ENCODE results near the gene BAZ1A. TPM values are rescaled to one million over a fixed set of nuclear protein-coding genes. Genes with fewer than 3 reads are reported as not detected.

Gene BAZ1A
- total RNA-seq, 3 donors from 2014 or later = 34.1 to 65.3 (median 61.0) TPM

DNA sequence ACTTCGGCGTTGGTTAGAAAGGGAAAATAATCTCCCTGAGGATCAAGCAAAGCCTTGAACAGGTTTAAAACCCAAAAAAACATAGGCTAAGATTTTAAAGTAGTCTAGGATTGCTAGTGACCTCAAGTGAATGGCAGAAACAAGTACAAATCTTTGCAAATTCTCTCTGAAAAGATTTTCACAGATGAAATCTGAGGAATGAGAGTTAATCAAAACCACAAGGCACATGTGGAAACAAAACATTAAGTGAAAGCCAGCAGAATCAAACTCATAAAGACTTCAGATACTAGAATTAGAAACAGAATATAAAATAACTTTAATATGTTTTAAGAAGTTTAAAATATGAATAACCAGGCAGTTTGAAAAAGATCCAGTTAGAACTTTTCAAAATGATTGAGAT lies 108.6 kb downstream of the BAZ1A start:
- intact Hi-C loops (cut with DNase I; ENCODE audit: low total_unique reads) = no loop called here
- DNase-seq (ENCODE audit: low spot score in 2 of 2) = no peak
- Histone ChIP-seq H3K27me3 (no peaks in the 10 kb centered on the region), H3K4me3 (no peak overlapping the region), H3K27ac (no peak overlapping the region), H3K36me3 (no peaks in the 10 kb centered on the region), H3K4me1 (no peaks in the 10 kb centered on the region), H3K9me3 (no peaks in the 10 kb centered on the region)
- TF ChIP-seq, protein P1, sequence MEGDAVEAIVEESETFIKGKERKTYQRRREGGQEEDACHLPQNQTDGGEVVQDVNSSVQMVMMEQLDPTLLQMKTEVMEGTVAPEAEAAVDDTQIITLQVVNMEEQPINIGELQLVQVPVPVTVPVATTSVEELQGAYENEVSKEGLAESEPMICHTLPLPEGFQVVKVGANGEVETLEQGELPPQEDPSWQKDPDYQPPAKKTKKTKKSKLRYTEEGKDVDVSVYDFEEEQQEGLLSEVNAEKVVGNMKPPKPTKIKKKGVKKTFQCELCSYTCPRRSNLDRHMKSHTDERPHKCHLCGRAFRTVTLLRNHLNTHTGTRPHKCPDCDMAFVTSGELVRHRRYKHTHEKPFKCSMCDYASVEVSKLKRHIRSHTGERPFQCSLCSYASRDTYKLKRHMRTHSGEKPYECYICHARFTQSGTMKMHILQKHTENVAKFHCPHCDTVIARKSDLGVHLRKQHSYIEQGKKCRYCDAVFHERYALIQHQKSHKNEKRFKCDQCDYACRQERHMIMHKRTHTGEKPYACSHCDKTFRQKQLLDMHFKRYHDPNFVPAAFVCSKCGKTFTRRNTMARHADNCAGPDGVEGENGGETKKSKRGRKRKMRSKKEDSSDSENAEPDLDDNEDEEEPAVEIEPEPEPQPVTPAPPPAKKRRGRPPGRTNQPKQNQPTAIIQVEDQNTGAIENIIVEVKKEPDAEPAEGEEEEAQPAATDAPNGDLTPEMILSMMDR (IDR thresholded peaks at IDR 0.05) = no peak
- TF ChIP-seq POLR2A (IDR thresholded peaks at IDR 0.05) = no peak
- no peak for TF ChIP-seq POLR2AphosphoS5 (IDR thresholded peaks at IDR 0.05)

DNA sequence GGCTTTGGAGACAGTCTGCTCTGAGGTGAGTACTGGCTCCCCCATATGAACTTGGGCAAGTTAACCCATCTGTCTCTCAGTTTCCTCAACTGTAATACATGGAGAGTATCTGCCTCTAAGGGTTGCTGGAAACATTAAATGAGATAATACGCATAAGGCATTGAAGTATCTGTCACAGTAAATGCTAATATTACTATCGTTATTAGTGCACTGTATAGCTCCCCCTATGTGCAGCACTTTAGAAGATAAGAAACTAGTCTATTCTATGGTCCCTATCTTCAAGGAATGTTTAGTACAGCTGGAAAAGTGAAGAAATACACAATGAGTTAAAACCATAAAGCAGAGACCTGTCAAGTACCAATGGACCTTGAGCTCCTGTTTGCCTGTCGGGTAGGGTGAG lies 109.1 kb downstream of the BAZ1A start:
- H3K4me3 ChIP-seq = no peak overlapping the region
- no peaks in the 10 kb centered on the region for H3K9me3 ChIP-seq
- no peaks in the 10 kb centered on the region for H3K4me1 ChIP-seq
- H3K27ac ChIP-seq = no peak overlapping the region
- no peaks in the 10 kb centered on the region for H3K27me3 ChIP-seq
- no peak for DNase-seq (ENCODE audit: low spot score in 2 of 2)
- no peaks in the 10 kb centered on the region for H3K36me3 ChIP-seq
- intact Hi-C loops (cut with DNase I; ENCODE audit: low total_unique reads) = no loop called here
- TF ChIP-seq POLR2AphosphoS5 (IDR thresholded peaks at IDR 0.05) (no peak), POLR2A (IDR thresholded peaks at IDR 0.05) (no peak)
- TF ChIP-seq, protein P1 (IDR thresholded peaks at IDR 0.05) = no peak

DNA sequence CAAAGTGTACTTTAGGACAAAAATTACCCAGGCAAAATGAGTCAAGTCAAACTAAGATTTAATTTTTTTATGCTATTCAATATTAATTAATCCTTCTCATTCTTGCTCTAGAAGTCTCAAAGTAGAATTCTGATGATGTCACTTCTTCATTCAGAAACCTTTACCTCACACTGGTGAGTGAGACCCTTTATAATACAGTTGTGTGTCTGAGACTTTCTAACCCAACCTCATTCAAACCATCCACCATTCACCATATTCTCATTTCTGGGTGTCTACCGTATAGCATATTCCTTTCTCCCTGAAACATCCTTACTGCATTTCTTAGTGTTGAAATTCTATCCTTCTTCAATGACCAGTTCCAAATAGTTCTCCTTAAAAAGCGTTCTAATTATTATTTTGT lies 119.9 kb downstream of the BAZ1A start:
- Histone ChIP-seq H3K27me3 (no peaks in the 10 kb centered on the region), H3K36me3 (peaks cover 3% of the 10 kb centered on the region), H3K4me1 (no peaks in the 10 kb centered on the region), H3K4me3 (no peak overlapping the region), H3K27ac (no peak overlapping the region), H3K9me3 (no peaks in the 10 kb centered on the region)
- intact Hi-C loops (cut with DNase I; ENCODE audit: low total_unique reads) = no loop called here
- no peak for DNase-seq (ENCODE audit: low spot score in 2 of 2)
- no peak for TF ChIP-seq POLR2AphosphoS5 (IDR thresholded peaks at IDR 0.05)
- TF ChIP-seq, protein P1 (IDR thresholded peaks at IDR 0.05) = no peak

DNA sequence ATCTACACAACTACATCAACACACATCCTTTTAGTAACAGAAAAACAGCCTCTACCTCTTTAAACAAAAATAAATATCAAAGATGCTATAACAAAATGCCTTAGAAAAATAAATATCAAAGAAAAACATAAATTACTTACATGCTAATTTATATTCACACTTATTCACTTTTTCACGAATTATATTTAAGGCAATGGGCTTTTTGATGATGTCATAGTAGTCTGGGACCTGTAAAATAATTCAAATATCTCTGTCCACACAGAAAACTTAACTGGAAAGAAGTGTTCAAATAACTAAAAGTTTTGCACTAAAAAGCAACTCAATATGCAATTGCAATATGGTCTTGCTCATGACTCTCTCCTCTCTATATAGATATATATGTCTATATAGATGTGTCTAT lies 120.5 kb downstream of the BAZ1A start:
- Histone ChIP-seq H3K4me3 (no peak overlapping the region), H3K4me1 (no peaks in the 10 kb centered on the region), H3K27ac (no peak overlapping the region), H3K36me3 (peaks cover 3% of the 10 kb centered on the region), H3K27me3 (no peaks in the 10 kb centered on the region), H3K9me3 (no peaks in the 10 kb centered on the region)
- DNase-seq (ENCODE audit: low spot score in 2 of 2) = no peak
- TF ChIP-seq POLR2A (IDR thresholded peaks at IDR 0.05) (no peak), POLR2AphosphoS5 (IDR thresholded peaks at IDR 0.05) (no peak)
- TF ChIP-seq, protein P1 (IDR thresholded peaks at IDR 0.05) = no peak
- intact Hi-C loops (cut with DNase I; ENCODE audit: low total_unique reads) = no loop called here

DNA sequence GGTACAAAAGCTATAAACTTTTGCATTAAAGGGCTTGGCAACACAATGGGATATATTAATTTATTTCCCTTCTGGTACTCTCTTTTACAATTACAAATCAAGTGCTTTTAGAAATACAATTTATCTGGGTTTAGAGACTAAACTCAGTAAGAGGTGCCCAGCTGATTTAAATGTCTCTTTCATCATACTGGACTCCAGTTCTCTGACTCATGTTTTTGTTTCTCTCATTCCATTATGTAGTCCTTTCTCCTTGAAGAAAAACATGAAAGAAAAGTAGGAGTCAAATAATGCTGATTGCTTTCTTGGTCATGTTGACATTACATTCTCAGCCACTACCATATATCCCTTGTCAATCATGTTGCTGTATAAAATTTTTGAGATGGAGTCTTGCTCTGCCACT lies 124.5 kb downstream of the BAZ1A start:
- H3K36me3 ChIP-seq = peaks cover 3% of the 10 kb centered on the region
- no peaks in the 10 kb centered on the region for H3K4me1 ChIP-seq
- no peak overlapping the region for H3K27ac ChIP-seq
- no peaks in the 10 kb centered on the region for H3K27me3 ChIP-seq
- H3K9me3 ChIP-seq = no peaks in the 10 kb centered on the region
- intact Hi-C loops (cut with DNase I; ENCODE audit: low total_unique reads) = no loop called here
- TF ChIP-seq, protein P1 (IDR thresholded peaks at IDR 0.05) = no peak
- TF ChIP-seq POLR2A (IDR thresholded peaks at IDR 0.05) (no peak), POLR2AphosphoS5 (IDR thresholded peaks at IDR 0.05) (no peak)
- no peak for DNase-seq (ENCODE audit: low spot score in 2 of 2)
- H3K4me3 ChIP-seq = no peak overlapping the region
